ENCODE data around the gene GALNT4.
A peak's percentile ranks its signal among the peaks of the same experiment; 100 is the strongest.

The GALNT4 gene

GRCh38 chr12:89524541-89525304 is at the start of gene GALNT4:
Gene GALNT4, minus strand, starts transcription at chr12:89524796. Its CDS starts 247 bp downstream, at chr12:89524549.
- POLR2A ChIA-PET (ENCODE audit: low non-redundant PET) = interaction anchor here (1.3 kb wide), 1 partner anchor 172 kb away, joined by 3 read pairs; the partner anchor contains the start of gene DUSP6
- peak; percentile 93 for DNase-seq (ENCODE audit: low spot score)
- peak within 1 kb of the TSS; percentile 90 for H3K27ac ChIP-seq
- CTCF ChIA-PET = interaction anchor here (0.6 to 1.9 kb wide), 5 partner anchors 10 to 860 kb away, joined by 3 to 10 read pairs (median 3); no protein-coding TSS in a partner anchor
- peak; percentile 73 for TF ChIP-seq CTCF (conservative IDR thresholded peaks at IDR 0.05; ENCODE audit: low read depth)

- no peak for DNase-seq (ENCODE audit: low spot score)
- ChIA-PET CTCF (no interaction called here), POLR2A (ENCODE audit: low non-redundant PET) (no interaction called here)
- H3K27ac ChIP-seq = no peak overlapping the region
- TF ChIP-seq CTCF (conservative IDR thresholded peaks at IDR 0.05; ENCODE audit: low read depth) = no peak
Measured at GRCh38 chr12:89573051-89573810, 48.6 kb upstream of the GALNT4 start.

DNA sequence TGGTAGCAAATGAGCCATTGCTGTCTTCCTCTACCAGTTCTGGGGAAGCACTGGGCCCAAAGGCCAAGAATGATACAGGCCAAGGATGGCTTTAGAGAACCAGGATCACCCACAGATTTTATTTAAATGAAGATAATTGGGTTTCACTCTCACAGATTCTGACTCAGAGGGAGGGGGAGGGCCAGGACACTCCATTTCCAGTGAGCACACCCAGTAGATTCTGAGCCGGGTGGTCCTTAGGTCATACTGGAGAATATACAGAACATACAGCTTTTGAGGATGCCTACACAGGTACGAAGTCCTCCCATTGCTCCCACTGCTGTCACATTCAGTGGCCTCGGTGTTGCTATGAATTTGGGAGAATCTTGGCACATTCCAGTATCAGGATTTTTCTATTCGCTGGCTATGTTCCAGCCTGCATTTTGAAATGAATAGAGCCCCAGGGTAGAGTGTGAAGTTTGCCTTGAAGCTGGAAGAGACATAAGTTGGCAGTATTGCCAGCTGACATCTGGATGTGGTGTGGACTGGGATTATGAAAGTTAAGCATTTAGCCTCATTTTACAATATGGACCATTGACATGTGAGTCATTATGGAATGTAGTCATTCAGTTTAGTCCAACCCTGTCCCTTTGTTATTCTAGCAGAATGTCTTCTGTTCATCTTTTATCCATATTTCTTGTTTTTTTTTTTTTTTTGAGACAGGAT is 47.0 kb upstream of the GALNT4 start:
- peak overlapping the region; percentile 35; the same call in 1 of the 2 replicates for H3K27ac ChIP-seq
- peak; percentile 29 for DNase-seq (ENCODE audit: low spot score)
- TF ChIP-seq CTCF (conservative IDR thresholded peaks at IDR 0.05; ENCODE audit: low read depth) = no peak
- POLR2A ChIA-PET (ENCODE audit: low non-redundant PET) = no interaction called here
- CTCF ChIA-PET = interaction anchor here (0.7 kb wide), 1 partner anchor 19 kb away, joined by 3 read pairs; no protein-coding TSS in a partner anchor

DNA sequence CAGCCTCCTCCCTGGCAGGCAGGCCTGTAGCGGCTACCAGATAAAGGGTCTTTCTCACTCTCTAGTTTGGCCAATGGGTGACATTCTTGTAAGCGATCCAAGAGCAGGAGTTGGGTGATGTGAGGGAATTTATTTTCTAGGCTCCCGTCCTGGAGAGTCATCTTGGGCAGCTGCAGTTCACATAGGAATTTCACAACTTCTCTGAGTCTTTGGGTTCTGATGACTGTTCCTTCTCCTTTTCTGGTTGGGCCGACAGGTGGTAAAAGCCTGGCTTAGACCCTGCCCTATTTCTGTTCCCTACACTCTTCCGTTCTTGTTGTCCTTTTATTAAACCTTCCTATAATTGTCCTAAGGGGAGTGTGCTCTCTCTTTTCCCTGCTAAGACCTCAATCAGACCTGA is 43.9 kb upstream of the GALNT4 start:
- no peak overlapping the region for H3K27ac ChIP-seq
- ChIA-PET CTCF (no interaction called here), POLR2A (ENCODE audit: low non-redundant PET) (no interaction called here)
- TF ChIP-seq CTCF (conservative IDR thresholded peaks at IDR 0.05; ENCODE audit: low read depth) = no peak
- no peak for DNase-seq (ENCODE audit: low spot score)

DNA sequence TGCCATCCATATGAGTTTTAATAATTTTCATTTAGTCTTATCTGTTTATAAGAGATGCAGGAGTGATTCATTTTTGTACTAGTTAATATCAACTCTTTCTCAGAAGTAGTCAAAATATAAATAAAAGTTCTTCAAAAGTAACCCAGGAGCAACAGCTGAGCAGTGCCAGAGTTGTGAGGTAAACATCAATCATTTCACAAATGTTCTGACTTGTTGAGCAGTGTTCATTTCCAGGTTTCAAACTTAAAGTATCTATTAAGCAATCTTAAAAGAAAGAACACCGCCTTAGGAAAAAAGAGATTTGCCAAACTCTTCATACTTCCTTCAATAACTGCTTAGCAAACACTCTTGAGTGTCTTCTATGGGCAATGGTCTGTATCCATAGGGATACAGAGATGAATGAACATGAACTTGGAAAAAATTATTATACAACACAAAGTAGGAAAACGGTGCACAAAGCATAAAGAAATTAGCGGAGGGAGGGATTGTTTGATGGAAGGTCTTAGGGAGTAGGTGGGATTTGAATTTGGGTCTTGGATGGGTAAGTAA is 43.2 kb upstream of the GALNT4 start:
- DNase-seq (ENCODE audit: low spot score) = peak; percentile 13
- H3K27ac ChIP-seq = no peak overlapping the region
- CTCF ChIA-PET = no interaction called here
- TF ChIP-seq CTCF (conservative IDR thresholded peaks at IDR 0.05; ENCODE audit: low read depth) = no peak
- POLR2A ChIA-PET (ENCODE audit: low non-redundant PET) = no interaction called here

GRCh38 chr12:89566615-89567014 is 42.0 kb upstream of the GALNT4 start:
- POLR2A ChIA-PET (ENCODE audit: low non-redundant PET) = no interaction called here

More at GRCh38 chr12:89566615-89567014, 42.0 kb upstream of the GALNT4 start:
- TF ChIP-seq CTCF (conservative IDR thresholded peaks at IDR 0.05; ENCODE audit: low read depth) = no peak
- CTCF ChIA-PET = no interaction called here
- H3K27ac ChIP-seq = no peak overlapping the region
- DNase-seq (ENCODE audit: low spot score) = no peak

All from RWPE1 (cell line).